Measurements from ENCODE around the gene RAD51B.

DNA sequence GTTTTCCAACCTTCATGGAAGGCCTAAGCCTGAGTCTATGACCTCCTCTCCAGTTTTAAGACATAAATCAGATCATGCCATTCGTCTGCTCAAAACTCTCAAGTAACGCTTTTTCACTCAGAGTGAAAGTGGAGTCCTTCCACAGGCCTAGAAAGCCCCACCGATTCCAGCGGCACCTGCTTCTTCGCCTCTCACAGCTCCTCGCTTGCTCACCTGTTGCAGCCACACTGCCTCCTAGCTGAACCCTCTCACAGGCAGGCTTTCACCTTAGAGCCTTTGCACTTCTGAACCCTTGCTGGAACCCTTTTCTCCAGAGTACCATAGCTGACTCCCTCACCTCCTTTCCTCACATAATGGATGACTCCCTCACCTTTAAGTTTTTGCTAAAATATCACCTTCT is 672.2 kb downstream of the RAD51B start:
- TF ChIP-seq, protein P1, sequence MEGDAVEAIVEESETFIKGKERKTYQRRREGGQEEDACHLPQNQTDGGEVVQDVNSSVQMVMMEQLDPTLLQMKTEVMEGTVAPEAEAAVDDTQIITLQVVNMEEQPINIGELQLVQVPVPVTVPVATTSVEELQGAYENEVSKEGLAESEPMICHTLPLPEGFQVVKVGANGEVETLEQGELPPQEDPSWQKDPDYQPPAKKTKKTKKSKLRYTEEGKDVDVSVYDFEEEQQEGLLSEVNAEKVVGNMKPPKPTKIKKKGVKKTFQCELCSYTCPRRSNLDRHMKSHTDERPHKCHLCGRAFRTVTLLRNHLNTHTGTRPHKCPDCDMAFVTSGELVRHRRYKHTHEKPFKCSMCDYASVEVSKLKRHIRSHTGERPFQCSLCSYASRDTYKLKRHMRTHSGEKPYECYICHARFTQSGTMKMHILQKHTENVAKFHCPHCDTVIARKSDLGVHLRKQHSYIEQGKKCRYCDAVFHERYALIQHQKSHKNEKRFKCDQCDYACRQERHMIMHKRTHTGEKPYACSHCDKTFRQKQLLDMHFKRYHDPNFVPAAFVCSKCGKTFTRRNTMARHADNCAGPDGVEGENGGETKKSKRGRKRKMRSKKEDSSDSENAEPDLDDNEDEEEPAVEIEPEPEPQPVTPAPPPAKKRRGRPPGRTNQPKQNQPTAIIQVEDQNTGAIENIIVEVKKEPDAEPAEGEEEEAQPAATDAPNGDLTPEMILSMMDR (IDR thresholded peaks at IDR 0.05), result no peak
- TF ChIP-seq POLR2A (IDR thresholded peaks at IDR 0.05), result no peak
